HT-29 (cell line): ENCODE results near the gene ABO. TPM values are rescaled to one million over a fixed set of nuclear protein-coding genes. Genes with fewer than 3 reads are reported as not detected.
"Not testable (repeated sequence)": the region's sequence is repeated elsewhere in the genome, so short reads cannot be mapped to it uniquely, and the experiment has no call there.

Experiments
- DNase-seq: peaks from one replicate; pipeline ENCODE4 v3.0.0-alpha.2; 2015; ENCODE audit warnings: low spot score
- total RNA-seq: library from RNA; depleted of rRNA; stranded (reverse); fragments of >200 nt; shearing (Covaris generic); gene quantifications from 2 replicates; pipeline ENCODE4 v1.2.3, GENCODE V29; 2014; rRNA removed

Gene ABO
- total RNA-seq: 3.1 and 4.8 TPM in 2 replicates

- DNase-seq: no peak
Observed at GRCh38 chr9:133275105-133276000, at the start of gene ABO. Gene ABO, minus strand, starts transcription at chr9:133275201.

- DNase-seq: no peak
Observed at GRCh38 chr9:133323991-133324703, 49.1 kb upstream of the ABO start.

GRCh38 chr9:133323211-133323610 is 48.2 kb upstream of the ABO start:
- DNase-seq: no peak

- DNase-seq: no peak
Observed at GRCh38 chr9:133322701-133323100, 47.7 kb upstream of the ABO start.

- no peak for DNase-seq
Observed at GRCh38 chr9:133321411-133321935, 46.5 kb upstream of the ABO start.

GRCh38 chr9:133320421-133320881 is 45.5 kb upstream of the ABO start:
- no peak for DNase-seq

GRCh38 chr9:133317551-133317950 is 42.5 kb upstream of the ABO start:
- not testable (repeated sequence) for DNase-seq

GRCh38 chr9:133315997-133316396 is 41.0 kb upstream of the ABO start:
- no peak for DNase-seq

GRCh38 chr9:133309608-133310007 is 34.6 kb upstream of the ABO start:
- DNase-seq: no peak

GRCh38 chr9:133307301-133307700 is 32.3 kb upstream of the ABO start:
- no peak for DNase-seq

- DNase-seq: no peak
Observed at GRCh38 chr9:133306242-133307204, 31.5 kb upstream of the ABO start.

- DNase-seq: no peak
Observed at GRCh38 chr9:133305731-133306130, 30.7 kb upstream of the ABO start.

GRCh38 chr9:133304477-133305377 is 29.7 kb upstream of the ABO start:
- no peak for DNase-seq

- DNase-seq: no peak
Observed at GRCh38 chr9:133304158-133304470, 29.1 kb upstream of the ABO start.

GRCh38 chr9:133303266-133304157 is 28.5 kb upstream of the ABO start:
- no peak for DNase-seq

- no peak for DNase-seq
Observed at GRCh38 chr9:133301253-133302230, 26.5 kb upstream of the ABO start.

- not testable (repeated sequence) for DNase-seq
Observed at GRCh38 chr9:133299996-133300395, 25.0 kb upstream of the ABO start.

- no peak for DNase-seq
Observed at GRCh38 chr9:133294257-133294656, 19.3 kb upstream of the ABO start.
